Smooth muscle cell (in vitro differentiated cells): ENCODE results near the gene ARHGEF7. TPM values are rescaled to one million over a fixed set of nuclear protein-coding genes. Genes with fewer than 3 reads are reported as not detected.
A peak's percentile ranks its signal among the peaks of the same experiment; 100 is the strongest.

Experiments used
- DNase-seq: peaks from one replicate; lab custom pipeline; 2025; ENCODE audit not compliant: unreplicated experiment; lab: John Stamatoyannopoulos, UW
- H2AFZ ChIP-seq: fragments of 200-600 bp; sonication (generic); 2 replicates; pipeline ENCODE4 v1.6.0; 2016; ENCODE audit warnings: antibody characterized with exemption, low read depth, mild to moderate bottlenecking
- H3F3A ChIP-seq: fragments of 200-600 bp; sonication (generic); 2 replicates; pipeline ENCODE4 v1.6.0; 2017; ENCODE audit warnings: antibody characterized with exemption, low read depth
- H3K27ac ChIP-seq: fragments of 200-600 bp; sonication (generic); 2 replicates; pipeline ENCODE4 v1.5.1; 2016; ENCODE audit warnings: low read depth, mild to moderate bottlenecking
- H3K27me3 ChIP-seq: fragments of 200-600 bp; sonication (generic); 2 replicates; pipeline ENCODE4 v1.6.1; 2016; ENCODE audit warnings: low read depth, mild to moderate bottlenecking
- H3K36me3 ChIP-seq: fragments of 200-600 bp; sonication (generic); 2 replicates; pipeline ENCODE4 v1.5.1; 2016; ENCODE audit warnings: low read depth
- H3K4me1 ChIP-seq: fragments of 200-600 bp; sonication (generic); 2 replicates; pipeline ENCODE4 v1.5.1; 2016; ENCODE audit warnings: low read depth
- H3K4me2 ChIP-seq: fragments of 200-600 bp; sonication (generic); 2 replicates; pipeline ENCODE4 v1.6.0; 2016; ENCODE audit warnings: mild to moderate bottlenecking
- H3K4me3 ChIP-seq: fragments of 200-600 bp; sonication (generic); 2 replicates; pipeline ENCODE4 v1.5.1; 2016; ENCODE audit warnings: mild to moderate bottlenecking
- H3K79me2 ChIP-seq: fragments of 200-600 bp; sonication (generic); 2 replicates; pipeline ENCODE4 v1.6.0; 2016; ENCODE audit warnings: low read depth, mild to moderate bottlenecking
- H3K9ac ChIP-seq: fragments of 200-600 bp; sonication (generic); 2 replicates; pipeline ENCODE4 v1.6.0; 2016; ENCODE audit warnings: low read depth
- H3K9me3 ChIP-seq: fragments of 200-600 bp; sonication (generic); replicated peaks from 2 replicates; pipeline ENCODE4 v1.5.1; 2016; ENCODE audit warnings: low read depth
- H4K20me1 ChIP-seq: fragments of 200-600 bp; sonication (generic); 2 replicates; pipeline ENCODE4 v1.6.0; 2016; ENCODE audit warnings: low read depth
- WGBS: methylation state at CpG from one replicate; pipeline ENCODE4 v1.1.7; 2016; ENCODE audit warnings: low lambda C conversion rate; 5-methylcytosine and 5-hydroxymethylcytosine counted together
- polyA plus RNA-seq: library from polyadenylated mRNA; unstranded; fragments of >200 nt; fragmentation: Nextera tagmentation; extraction: Ambion mirVana; gene quantifications from 2 replicates; pipeline ENCODE4 v1.2.1, GENCODE V29; 2016
- total RNA-seq: library from RNA; depleted of rRNA; stranded (reverse); fragments of >200 nt; gene quantifications from 2 replicates; pipeline ENCODE4 v1.2.3, GENCODE V29; 2014
- TF ChIP-seq, protein P1 (sequence below): fragments of 200-600 bp; sonication (generic); IDR thresholded peaks from 2 replicates; pipeline ENCODE4 v1.5.1; 2017; ENCODE audit warnings: borderline replicate concordance, mild to moderate bottlenecking, antibody characterized with exemption; ENCODE audit not compliant: insufficient read depth, poor library complexity, severe bottlenecking

ARHGEF7 gene
- total and polyA plus RNA-seq, 2 experiments from 2014 or later = 13.8 to 32.4 TPM

DNA sequence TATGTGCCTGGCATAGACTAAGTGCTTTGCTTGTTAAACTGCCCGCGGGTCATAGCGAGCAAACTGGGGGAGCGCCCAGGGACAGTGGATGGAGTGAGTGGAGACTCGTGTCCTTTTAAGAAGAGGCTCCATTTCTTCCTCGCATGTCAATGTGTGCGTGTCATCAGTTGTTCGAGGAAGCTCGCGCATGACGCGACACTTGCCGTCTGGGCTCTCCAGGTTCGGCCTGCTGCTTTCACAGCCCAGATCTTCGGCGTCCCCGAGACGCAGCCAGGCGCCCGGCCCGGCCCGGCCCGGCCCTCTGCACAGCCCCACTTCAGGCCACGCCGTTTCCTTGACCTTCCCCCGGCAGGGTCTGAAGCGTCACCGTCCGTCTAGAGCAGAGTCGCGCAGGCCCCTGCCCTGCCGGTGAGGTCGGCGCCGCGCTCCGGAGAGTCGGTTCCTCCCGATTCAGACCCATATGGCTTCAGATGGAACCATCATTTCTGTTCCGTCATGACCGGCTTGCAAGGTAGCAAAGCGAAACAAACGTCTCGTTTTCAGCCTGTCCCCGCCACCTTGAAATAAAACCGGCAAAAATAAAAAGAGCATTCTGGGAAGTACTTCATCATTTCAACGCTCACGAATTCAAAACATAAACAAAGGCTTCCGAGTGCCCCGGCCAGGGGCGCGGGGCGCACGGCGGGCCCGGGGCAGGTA is 599 bp upstream of the ARHGEF7 start:
- Histone ChIP-seq H3K9ac (peak overlapping the region; percentile 52), H3K27me3 (peaks cover 92% of the 10 kb centered on the region), H3K9me3 (no peaks in the 10 kb centered on the region), H3K4me3 (peak overlapping the region; percentile 59), H3K27ac (no peak overlapping the region), H4K20me1 (no peaks in the 10 kb centered on the region), H2AFZ (peak overlapping the region; percentile 87), H3K79me2 (no peaks in the 10 kb centered on the region), H3K4me1 (peaks cover 12% of the 10 kb centered on the region), H3K36me3 (no peaks in the 10 kb centered on the region), H3F3A (peaks cover 6% of the 10 kb centered on the region), H3K4me2 (peak overlapping the region; percentile 91)
- no peak for DNase-seq
- WGBS = 3% methylated on average over 47 of the region's 56 CpGs
- TF ChIP-seq, protein P1, sequence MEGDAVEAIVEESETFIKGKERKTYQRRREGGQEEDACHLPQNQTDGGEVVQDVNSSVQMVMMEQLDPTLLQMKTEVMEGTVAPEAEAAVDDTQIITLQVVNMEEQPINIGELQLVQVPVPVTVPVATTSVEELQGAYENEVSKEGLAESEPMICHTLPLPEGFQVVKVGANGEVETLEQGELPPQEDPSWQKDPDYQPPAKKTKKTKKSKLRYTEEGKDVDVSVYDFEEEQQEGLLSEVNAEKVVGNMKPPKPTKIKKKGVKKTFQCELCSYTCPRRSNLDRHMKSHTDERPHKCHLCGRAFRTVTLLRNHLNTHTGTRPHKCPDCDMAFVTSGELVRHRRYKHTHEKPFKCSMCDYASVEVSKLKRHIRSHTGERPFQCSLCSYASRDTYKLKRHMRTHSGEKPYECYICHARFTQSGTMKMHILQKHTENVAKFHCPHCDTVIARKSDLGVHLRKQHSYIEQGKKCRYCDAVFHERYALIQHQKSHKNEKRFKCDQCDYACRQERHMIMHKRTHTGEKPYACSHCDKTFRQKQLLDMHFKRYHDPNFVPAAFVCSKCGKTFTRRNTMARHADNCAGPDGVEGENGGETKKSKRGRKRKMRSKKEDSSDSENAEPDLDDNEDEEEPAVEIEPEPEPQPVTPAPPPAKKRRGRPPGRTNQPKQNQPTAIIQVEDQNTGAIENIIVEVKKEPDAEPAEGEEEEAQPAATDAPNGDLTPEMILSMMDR = no peak

- Histone ChIP-seq H2AFZ (peak overlapping the region; percentile 86), H3K4me1 (peaks cover 12% of the 10 kb centered on the region), H3K4me2 (peak overlapping the region; percentile 91), H3K27ac (no peak overlapping the region), H3F3A (peaks cover 6% of the 10 kb centered on the region), H3K9ac (no peak overlapping the region), H3K9me3 (no peaks in the 10 kb centered on the region), H3K4me3 (peak overlapping the region; percentile 59), H3K79me2 (no peaks in the 10 kb centered on the region), H4K20me1 (no peaks in the 10 kb centered on the region), H3K27me3 (peaks cover 78% of the 10 kb centered on the region), H3K36me3 (no peaks in the 10 kb centered on the region)
- TF ChIP-seq, protein P1 = no peak
- DNase-seq = no peak
- 2% methylated on average over 30 of the region's 39 CpGs for WGBS
Observed at GRCh38 chr13:111115965-111116521, 933 bp downstream of the ARHGEF7 start.

DNA sequence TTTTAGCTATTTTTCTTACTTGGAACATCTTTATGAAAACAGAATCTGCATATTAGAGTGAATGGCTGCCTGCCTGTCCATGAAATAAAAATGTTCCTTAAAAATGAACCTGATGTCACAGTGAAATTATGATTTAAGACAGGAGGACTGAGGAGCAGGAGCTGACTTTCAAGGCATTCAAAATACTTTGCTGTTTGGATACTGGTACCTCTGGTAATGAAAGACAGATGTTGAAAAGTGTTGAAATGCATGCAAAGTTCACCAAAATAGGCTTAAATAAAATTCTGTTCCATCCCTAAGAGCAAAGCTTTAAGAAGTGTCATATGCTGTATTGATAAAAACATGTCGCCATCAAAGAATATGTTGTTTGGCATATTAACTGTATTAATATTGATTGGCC is 1.7 kb downstream of the ARHGEF7 start:
- H2AFZ ChIP-seq = no peak overlapping the region
- H3K4me3 ChIP-seq = peak overlapping the region; percentile 59
- no peak overlapping the region for H3K4me2 ChIP-seq
- no peaks in the 10 kb centered on the region for H3K79me2 ChIP-seq
- H4K20me1 ChIP-seq = no peaks in the 10 kb centered on the region
- H3K9me3 ChIP-seq = no peaks in the 10 kb centered on the region
- peaks cover 12% of the 10 kb centered on the region for H3K4me1 ChIP-seq
- H3K36me3 ChIP-seq = no peaks in the 10 kb centered on the region
- peaks cover 6% of the 10 kb centered on the region for H3F3A ChIP-seq
- peaks cover 70% of the 10 kb centered on the region for H3K27me3 ChIP-seq
- DNase-seq = no peak
- H3K9ac ChIP-seq = no peak overlapping the region
- TF ChIP-seq, protein P1 = no peak
- 70% methylated on average over 1 of the region's 1 CpG for WGBS
- no peak overlapping the region for H3K27ac ChIP-seq

- TF ChIP-seq, protein P1 = no peak
- H3K36me3 ChIP-seq = no peaks in the 10 kb centered on the region
- H3K27me3 ChIP-seq = peaks cover 65% of the 10 kb centered on the region
- peaks cover 6% of the 10 kb centered on the region for H3F3A ChIP-seq
- H3K9me3 ChIP-seq = no peaks in the 10 kb centered on the region
- H3K4me2 ChIP-seq = no peak overlapping the region
- H2AFZ ChIP-seq = no peak overlapping the region
- WGBS = 90% methylated on average over 5 of the region's 5 CpGs
- peaks cover 12% of the 10 kb centered on the region for H3K4me1 ChIP-seq
- no peaks in the 10 kb centered on the region for H4K20me1 ChIP-seq
- no peak overlapping the region for H3K9ac ChIP-seq
- H3K4me3 ChIP-seq = peak overlapping the region; percentile 59
- no peak overlapping the region for H3K27ac ChIP-seq
- DNase-seq = no peak
- no peaks in the 10 kb centered on the region for H3K79me2 ChIP-seq
Observed at GRCh38 chr13:111117289-111117688, 2.2 kb downstream of the ARHGEF7 start.
